DND-41 (cell line): Measurements from ENCODE around the gene CS.

Source experiments
- EZH2 ChIP-seq: IDR thresholded peaks from 3 replicates; pipeline ENCODE4 v1.6.1; 2012; ENCODE audit warnings: borderline replicate concordance, low read depth, mild to moderate bottlenecking, moderate library complexity, low read length, inconsistent platforms; ENCODE audit not compliant: severe bottlenecking
- TF ChIP-seq, protein P1 (sequence below): IDR thresholded peaks from 2 replicates; pipeline ENCODE4 v1.5.1; 2012; ENCODE audit warnings: borderline replicate concordance, low read length, moderate library complexity, mild to moderate bottlenecking; ENCODE audit not compliant: poor library complexity, severe bottlenecking; ENCODE audit errors: extremely low read depth

DNA sequence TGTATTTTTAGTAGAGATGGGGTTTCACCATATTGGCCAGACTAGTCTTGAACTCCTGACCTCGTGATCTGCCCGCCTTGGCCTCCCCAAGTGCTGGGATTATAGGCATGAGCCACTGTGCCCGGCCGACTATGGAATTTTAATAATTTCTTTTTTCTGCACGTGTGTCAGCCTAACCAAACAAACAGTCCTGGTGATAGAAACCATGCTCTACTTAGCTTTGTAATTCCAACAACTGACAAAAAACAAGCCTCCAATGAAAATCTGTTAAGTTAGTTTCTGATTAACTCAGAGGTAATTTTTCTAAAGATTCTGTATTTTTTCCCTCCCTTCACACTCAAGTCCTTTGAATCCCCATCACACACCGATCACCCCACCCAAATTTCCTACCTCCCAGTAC lies 18.1 kb downstream of the CS start:
- TF ChIP-seq, protein P1, sequence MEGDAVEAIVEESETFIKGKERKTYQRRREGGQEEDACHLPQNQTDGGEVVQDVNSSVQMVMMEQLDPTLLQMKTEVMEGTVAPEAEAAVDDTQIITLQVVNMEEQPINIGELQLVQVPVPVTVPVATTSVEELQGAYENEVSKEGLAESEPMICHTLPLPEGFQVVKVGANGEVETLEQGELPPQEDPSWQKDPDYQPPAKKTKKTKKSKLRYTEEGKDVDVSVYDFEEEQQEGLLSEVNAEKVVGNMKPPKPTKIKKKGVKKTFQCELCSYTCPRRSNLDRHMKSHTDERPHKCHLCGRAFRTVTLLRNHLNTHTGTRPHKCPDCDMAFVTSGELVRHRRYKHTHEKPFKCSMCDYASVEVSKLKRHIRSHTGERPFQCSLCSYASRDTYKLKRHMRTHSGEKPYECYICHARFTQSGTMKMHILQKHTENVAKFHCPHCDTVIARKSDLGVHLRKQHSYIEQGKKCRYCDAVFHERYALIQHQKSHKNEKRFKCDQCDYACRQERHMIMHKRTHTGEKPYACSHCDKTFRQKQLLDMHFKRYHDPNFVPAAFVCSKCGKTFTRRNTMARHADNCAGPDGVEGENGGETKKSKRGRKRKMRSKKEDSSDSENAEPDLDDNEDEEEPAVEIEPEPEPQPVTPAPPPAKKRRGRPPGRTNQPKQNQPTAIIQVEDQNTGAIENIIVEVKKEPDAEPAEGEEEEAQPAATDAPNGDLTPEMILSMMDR = no peak
- TF ChIP-seq EZH2 = no peak
